ENCODE measurements around the gene DHCR24.

- TF ChIP-seq CTCF (conservative IDR thresholded peaks at IDR 0.05; ENCODE audit: low read depth in 2 of 2) (no peak), REST (IDR thresholded peaks at IDR 0.05; ENCODE audit: unreplicated experiment) (no peak), CREB1 (CRISPR knock-in tag; IDR thresholded peaks at IDR 0.05; ENCODE audit: low read depth) (no peak), ZNF331 (CRISPR knock-in tag; IDR thresholded peaks at IDR 0.05; ENCODE audit: low read depth) (no peak), EZH2 (IDR thresholded peaks at IDR 0.05; ENCODE audit: low read depth, unreplicated experiment) (no peak), EZH2phosphoT487 (IDR thresholded peaks at IDR 0.05; ENCODE audit: unreplicated experiment) (no peak), POLR2AphosphoS5 (IDR thresholded peaks at IDR 0.05; ENCODE audit: low read depth) (no peak), ZNF114 (CRISPR knock-in tag; IDR thresholded peaks at IDR 0.05) (no peak), ZNF462 (CRISPR knock-in tag; IDR thresholded peaks at IDR 0.05) (no peak), ETS1 (IDR thresholded peaks at IDR 0.05) (no peak), JUNB (IDR thresholded peaks at IDR 0.05; ENCODE audit: unreplicated experiment) (no peak), NANOG (IDR thresholded peaks at IDR 0.05; ENCODE audit: borderline replicate concordance) (no peak)
Observed at GRCh38 chr1:54814571-54814970, 72.4 kb downstream of the DHCR24 start.
